Middle frontal gyrus (tissue), 1 donor: ENCODE results near the gene CYB5A.
"Not testable (repeated sequence)": the region's sequence is repeated elsewhere in the genome, so short reads cannot be mapped to it uniquely, and the experiment has no call there.

ENCODE experiments used
- DNase-seq: peaks from one replicate; pipeline ENCODE4 v3.0.0-alpha.2; 2015; ENCODE audit warnings: low spot score; ENCODE audit errors: extremely low spot score

CYB5A gene

GRCh38 chr18:74291771-74292540, at the start of gene CYB5A:
CYB5A (minus strand) TSS chr18:74291963; CDS start chr18:74291875, 88 bp downstream.
- peak; percentile 98 for DNase-seq

- DNase-seq: no peak
Measured at GRCh38 chr18:74337912-74338309, 46.1 kb upstream of the CYB5A start.

- DNase-seq: no peak
Measured at GRCh38 chr18:74337155-74337911, 45.6 kb upstream of the CYB5A start.

GRCh38 chr18:74336656-74337055, 44.9 kb upstream of the CYB5A start:
- no peak for DNase-seq

- DNase-seq: no peak
Measured at GRCh38 chr18:74334242-74334893, 42.6 kb upstream of the CYB5A start.

- no peak for DNase-seq
Measured at GRCh38 chr18:74333091-74333490, 41.3 kb upstream of the CYB5A start.

GRCh38 chr18:74331404-74331803, 39.6 kb upstream of the CYB5A start:
- DNase-seq: no peak

GRCh38 chr18:74329688-74330205, 38.0 kb upstream of the CYB5A start:
- DNase-seq: no peak

GRCh38 chr18:74328206-74328605, 36.4 kb upstream of the CYB5A start:
- no peak for DNase-seq

GRCh38 chr18:74326791-74327190, 35.0 kb upstream of the CYB5A start:
- DNase-seq: not testable (repeated sequence)

GRCh38 chr18:74326231-74326630, 34.5 kb upstream of the CYB5A start:
- DNase-seq: no peak

- no peak for DNase-seq
Measured at GRCh38 chr18:74316257-74317170, 24.8 kb upstream of the CYB5A start.

- DNase-seq: no peak
Measured at GRCh38 chr18:74315464-74316256, 23.9 kb upstream of the CYB5A start, which contains the start of gene C18orf63. C18orf63 (plus strand) TSS chr18:74315839; CDS start chr18:74317866, 2,027 bp downstream.

GRCh38 chr18:74314759-74315463, 23.1 kb upstream of the CYB5A start:
- DNase-seq: no peak

- no peak for DNase-seq
Measured at GRCh38 chr18:74311000-74311399, 19.2 kb upstream of the CYB5A start.

- no peak for DNase-seq
Measured at GRCh38 chr18:74310411-74310810, 18.6 kb upstream of the CYB5A start.

GRCh38 chr18:74303936-74304335, 12.2 kb upstream of the CYB5A start:
- DNase-seq: no peak

GRCh38 chr18:74303306-74303705, 11.5 kb upstream of the CYB5A start:
- DNase-seq: no peak

- DNase-seq: no peak
Measured at GRCh38 chr18:74299746-74300145, 8.0 kb upstream of the CYB5A start.
